OCI-LY3 (cell line): ENCODE results near the gene RPS16.

Source experiments
- H2AFZ ChIP-seq: fragments of 200-600, 300-600 bp; shearing (Covaris generic); 2 replicates; pipeline ENCODE4 v1.6.0; 2014; ENCODE audit warnings: antibody characterized with exemption, low read depth, low read length
- H3K27ac ChIP-seq: fragments of 200-600, 300-600 bp; sonication (generic); 2 replicates; pipeline ENCODE4 v1.5.1; 2014; ENCODE audit warnings: mild to moderate bottlenecking, low read length, moderate library complexity, mixed read lengths
- H3K27me3 ChIP-seq: fragments of 200-600, 300-600 bp; sonication (generic); 2 replicates; pipeline ENCODE4 v1.6.1; 2014; ENCODE audit warnings: low read depth, low read length, mixed read lengths
- H3K36me3 ChIP-seq: fragments of 200-600, 300-600 bp; sonication (generic); replicated peaks from 2 replicates; pipeline ENCODE3; 2014; ENCODE audit warnings: low read depth, low read length, mixed read lengths
- H3K4me1 ChIP-seq: fragments of 300-600, 200-600 bp; sonication (generic); 2 replicates; pipeline ENCODE4 v1.6.1; 2014; ENCODE audit warnings: low read length, mixed read lengths
- H3K4me2 ChIP-seq: fragments of 200-600, 300-600 bp; sonication (generic); 2 replicates; pipeline ENCODE4 v1.6.1; 2014; ENCODE audit warnings: low read length, mixed read lengths
- H3K4me3 ChIP-seq: fragments of 300-600, 200-600 bp; sonication (generic); 2 replicates; pipeline ENCODE4 v1.5.1; 2014; ENCODE audit warnings: antibody characterized with exemption, mild to moderate bottlenecking, low read length, moderate library complexity
- H3K79me2 ChIP-seq: fragments of 300-600, 200-600 bp; shearing (Covaris generic); 2 replicates; pipeline ENCODE4 v1.6.1; 2014; ENCODE audit warnings: mild to moderate bottlenecking, low read length, mixed read lengths
- H3K9ac ChIP-seq: fragments of 300-600, 200-600 bp; shearing (Covaris generic); 2 replicates; pipeline ENCODE4 v1.6.0; 2014; ENCODE audit warnings: mild to moderate bottlenecking, low read length, moderate library complexity
- H3K9me3 ChIP-seq: fragments of 200-600, 300-600 bp; shearing (Covaris generic); 2 replicates; pipeline ENCODE4 v1.6.1; 2014; ENCODE audit warnings: low read length, mixed read lengths; ENCODE audit not compliant: insufficient read depth
- H4K20me1 ChIP-seq: fragments of 200-600, 300-600 bp; sonication (generic); 2 replicates; pipeline ENCODE4 v1.6.1; 2016; ENCODE audit warnings: low read length, mixed read lengths; ENCODE audit not compliant: insufficient read depth
- EZH2phosphoT487 ChIP-seq: fragments of 200-600 bp; shearing (Covaris generic); IDR thresholded peaks from 2 replicates; pipeline ENCODE4 v1.6.1; 2018; ENCODE audit warnings: antibody characterized with exemption, mixed run types, low read depth
- TF ChIP-seq, protein P1 (sequence below): fragments of 200-600, 300-600 bp; sonication (generic); IDR thresholded peaks from 2 replicates; pipeline ENCODE4 v1.5.1; 2014; ENCODE audit warnings: antibody characterized with exemption, low read length, low read depth

Gene RPS16

DNA sequence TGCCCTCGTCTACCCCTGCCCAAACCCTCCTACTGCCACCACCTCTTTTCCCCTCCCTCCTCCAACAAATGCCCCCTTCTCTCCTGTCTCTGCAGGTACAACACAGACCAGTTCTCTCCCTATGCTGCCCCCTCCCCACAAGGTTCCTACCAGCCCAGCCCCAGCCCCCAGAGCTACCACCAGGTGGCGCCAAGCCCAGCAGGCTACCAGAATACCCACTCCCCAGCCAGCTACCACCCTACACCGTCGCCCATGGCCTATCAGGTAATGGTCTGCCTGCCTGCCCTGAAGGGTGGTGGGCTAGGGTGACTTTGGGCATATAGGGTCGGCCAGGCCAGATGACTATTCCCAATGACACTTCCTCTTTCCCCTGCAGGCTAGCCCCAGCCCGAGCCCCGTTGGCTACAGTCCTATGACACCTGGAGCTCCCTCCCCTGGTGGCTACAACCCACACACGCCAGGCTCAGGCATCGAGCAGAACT is 38.4 kb upstream of the RPS16 start:
- Histone ChIP-seq H4K20me1 (no peaks in the 10 kb centered on the region), H3K4me1 (peaks cover under 1% of the 10 kb centered on the region; the same call in 1 of the 2 replicates), H3K4me2 (no peak overlapping the region), H3K27ac (no peak overlapping the region), H3K9ac (no peak overlapping the region), H3K4me3 (no peak overlapping the region), H3K9me3 (no peaks in the 10 kb centered on the region), H2AFZ (no peak overlapping the region), H3K27me3 (no peaks in the 10 kb centered on the region), H3K36me3 (peaks cover 64% of the 10 kb centered on the region), H3K79me2 (0 out of 2 replicates have a peak, but pooled peaks cover 5% of the 10 kb centered on the region)
- TF ChIP-seq EZH2phosphoT487 = no peak
- TF ChIP-seq, protein P1, sequence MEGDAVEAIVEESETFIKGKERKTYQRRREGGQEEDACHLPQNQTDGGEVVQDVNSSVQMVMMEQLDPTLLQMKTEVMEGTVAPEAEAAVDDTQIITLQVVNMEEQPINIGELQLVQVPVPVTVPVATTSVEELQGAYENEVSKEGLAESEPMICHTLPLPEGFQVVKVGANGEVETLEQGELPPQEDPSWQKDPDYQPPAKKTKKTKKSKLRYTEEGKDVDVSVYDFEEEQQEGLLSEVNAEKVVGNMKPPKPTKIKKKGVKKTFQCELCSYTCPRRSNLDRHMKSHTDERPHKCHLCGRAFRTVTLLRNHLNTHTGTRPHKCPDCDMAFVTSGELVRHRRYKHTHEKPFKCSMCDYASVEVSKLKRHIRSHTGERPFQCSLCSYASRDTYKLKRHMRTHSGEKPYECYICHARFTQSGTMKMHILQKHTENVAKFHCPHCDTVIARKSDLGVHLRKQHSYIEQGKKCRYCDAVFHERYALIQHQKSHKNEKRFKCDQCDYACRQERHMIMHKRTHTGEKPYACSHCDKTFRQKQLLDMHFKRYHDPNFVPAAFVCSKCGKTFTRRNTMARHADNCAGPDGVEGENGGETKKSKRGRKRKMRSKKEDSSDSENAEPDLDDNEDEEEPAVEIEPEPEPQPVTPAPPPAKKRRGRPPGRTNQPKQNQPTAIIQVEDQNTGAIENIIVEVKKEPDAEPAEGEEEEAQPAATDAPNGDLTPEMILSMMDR = peak; percentile 88

- no peak overlapping the region for H3K4me3 ChIP-seq
- no peaks in the 10 kb centered on the region for H3K4me1 ChIP-seq
- no peaks in the 10 kb centered on the region for H3K27me3 ChIP-seq
- TF ChIP-seq, protein P1 = no peak
- no peak for TF ChIP-seq EZH2phosphoT487
- H3K79me2 ChIP-seq = 0 out of 2 replicates have a peak, but pooled peaks cover 5% of the 10 kb centered on the region
- H2AFZ ChIP-seq = no peak overlapping the region
- no peaks in the 10 kb centered on the region for H4K20me1 ChIP-seq
- no peak overlapping the region for H3K4me2 ChIP-seq
- peaks cover 70% of the 10 kb centered on the region for H3K36me3 ChIP-seq
- H3K27ac ChIP-seq = no peak overlapping the region
- no peak overlapping the region for H3K9ac ChIP-seq
- H3K9me3 ChIP-seq = no peaks in the 10 kb centered on the region
Measured at GRCh38 chr19:39473443-39473960, 37.8 kb upstream of the RPS16 start.

- Histone ChIP-seq H3K4me1 (no peaks in the 10 kb centered on the region), H3K36me3 (peaks cover 76% of the 10 kb centered on the region), H4K20me1 (no peaks in the 10 kb centered on the region)
Measured at GRCh38 chr19:39472746-39473442, 37.1 kb upstream of the RPS16 start.

More at GRCh38 chr19:39472746-39473442, 37.1 kb upstream of the RPS16 start:
- H2AFZ ChIP-seq = no peak overlapping the region
- no peak overlapping the region for H3K9ac ChIP-seq
- TF ChIP-seq, protein P1 = no peak
- TF ChIP-seq EZH2phosphoT487 = no peak
- no peak overlapping the region for H3K4me2 ChIP-seq
- no peaks in the 10 kb centered on the region for H3K27me3 ChIP-seq
- H3K27ac ChIP-seq = no peak overlapping the region
- no peak overlapping the region for H3K4me3 ChIP-seq
- H3K79me2 ChIP-seq = 0 out of 2 replicates have a peak, but pooled peaks cover 5% of the 10 kb centered on the region
- H3K9me3 ChIP-seq = no peaks in the 10 kb centered on the region
